GM18873 (cell line): Measurements from ENCODE around the gene CIROP.

Experiments
- ATAC-seq: cut with Tn5 transposase; IDR thresholded peaks from one replicate; pipeline ENCODE4 v1.9.1; 2021; ENCODE audit warnings: mild to moderate bottlenecking, moderate library complexity, moderate number of reproducible peaks; ENCODE audit not compliant: unreplicated experiment, low FRiP score

Gene CIROP

GRCh38 chr14:23054000-23054811, 50.6 kb downstream of the CIROP start:
- ATAC-seq = no peak

- ATAC-seq = no peak
Observed at GRCh38 chr14:23053426-23053825, 51.4 kb downstream of the CIROP start.

GRCh38 chr14:23052671-23053070, 52.1 kb downstream of the CIROP start:
- ATAC-seq = no peak

- no peak for ATAC-seq
Observed at GRCh38 chr14:23052182-23052623, 52.6 kb downstream of the CIROP start.

GRCh38 chr14:23051141-23052057, 53.4 kb downstream of the CIROP start:
- ATAC-seq = no peak
